ENCODE results near the gene ACTR5.

Gene ACTR5

GRCh38 chr20:38760978-38761377 is 12.7 kb downstream of the ACTR5 start:
- Histone ChIP-seq H3K9ac (ENCODE audit: low read length) (no peak overlapping the region), H3K36me3 (ENCODE audit: control insufficient read depth, insufficient read depth, low read length) (peaks cover 19% of the 10 kb centered on the region), H3K4me3 (ENCODE audit: low read length) (no peak overlapping the region), H3K27ac (ENCODE audit: low read depth, low read length) (no peak overlapping the region), H3K4me1 (ENCODE audit: control insufficient read depth, insufficient read depth, low read length) (no peaks in the 10 kb centered on the region), H3K27me3 (ENCODE audit: control insufficient read depth, insufficient read depth, low read length) (no peaks in the 10 kb centered on the region)

- H3K27ac ChIP-seq (ENCODE audit: low read depth, low read length) = no peak overlapping the region
- H3K36me3 ChIP-seq (ENCODE audit: control insufficient read depth, insufficient read depth, low read length) = peaks cover 21% of the 10 kb centered on the region
- no peaks in the 10 kb centered on the region for H3K27me3 ChIP-seq (ENCODE audit: control insufficient read depth, insufficient read depth, low read length)
- no peak overlapping the region for H3K4me3 ChIP-seq (ENCODE audit: low read length)
- H3K9ac ChIP-seq (ENCODE audit: low read length) = no peak overlapping the region
- no peaks in the 10 kb centered on the region for H3K4me1 ChIP-seq (ENCODE audit: control insufficient read depth, insufficient read depth, low read length)
These were observed 13.9 kb downstream of the ACTR5 start for GRCh38 chr20:38762174-38762573.

GRCh38 chr20:38763616-38764015 is 15.4 kb downstream of the ACTR5 start:
- H3K36me3 ChIP-seq (ENCODE audit: control insufficient read depth, insufficient read depth, low read length) = peaks cover 24% of the 10 kb centered on the region
- no peaks in the 10 kb centered on the region for H3K27me3 ChIP-seq (ENCODE audit: control insufficient read depth, insufficient read depth, low read length)
- no peak overlapping the region for H3K9ac ChIP-seq (ENCODE audit: low read length)
- H3K4me1 ChIP-seq (ENCODE audit: control insufficient read depth, insufficient read depth, low read length) = no peaks in the 10 kb centered on the region
- no peak overlapping the region for H3K4me3 ChIP-seq (ENCODE audit: low read length)
- H3K27ac ChIP-seq (ENCODE audit: low read depth, low read length) = no peak overlapping the region

- H3K4me3 ChIP-seq (ENCODE audit: low read length) = no peak overlapping the region
- no peak overlapping the region for H3K9ac ChIP-seq (ENCODE audit: low read length)
- H3K4me1 ChIP-seq (ENCODE audit: control insufficient read depth, insufficient read depth, low read length) = no peaks in the 10 kb centered on the region
- H3K27me3 ChIP-seq (ENCODE audit: control insufficient read depth, insufficient read depth, low read length) = no peaks in the 10 kb centered on the region
- peaks cover 26% of the 10 kb centered on the region for H3K36me3 ChIP-seq (ENCODE audit: control insufficient read depth, insufficient read depth, low read length)
- no peak overlapping the region for H3K27ac ChIP-seq (ENCODE audit: low read depth, low read length)
These were observed 16.5 kb downstream of the ACTR5 start for GRCh38 chr20:38764567-38765318.

GRCh38 chr20:38766071-38766470 is 17.8 kb downstream of the ACTR5 start:
- Histone ChIP-seq H3K27me3 (ENCODE audit: control insufficient read depth, insufficient read depth, low read length) (no peaks in the 10 kb centered on the region), H3K27ac (ENCODE audit: low read depth, low read length) (no peak overlapping the region), H3K4me3 (ENCODE audit: low read length) (no peak overlapping the region), H3K36me3 (ENCODE audit: control insufficient read depth, insufficient read depth, low read length) (peaks cover 26% of the 10 kb centered on the region), H3K9ac (ENCODE audit: low read length) (no peak overlapping the region), H3K4me1 (ENCODE audit: control insufficient read depth, insufficient read depth, low read length) (no peaks in the 10 kb centered on the region)

- Histone ChIP-seq H3K36me3 (ENCODE audit: control insufficient read depth, insufficient read depth, low read length) (peaks cover 40% of the 10 kb centered on the region), H3K27me3 (ENCODE audit: control insufficient read depth, insufficient read depth, low read length) (no peaks in the 10 kb centered on the region), H3K9ac (ENCODE audit: low read length) (no peak overlapping the region), H3K4me1 (ENCODE audit: control insufficient read depth, insufficient read depth, low read length) (no peaks in the 10 kb centered on the region), H3K27ac (ENCODE audit: low read depth, low read length) (no peak overlapping the region), H3K4me3 (ENCODE audit: low read length) (no peak overlapping the region)
These were observed 21.4 kb downstream of the ACTR5 start for GRCh38 chr20:38769376-38770295.

- Histone ChIP-seq H3K27me3 (ENCODE audit: control insufficient read depth, insufficient read depth, low read length) (no peaks in the 10 kb centered on the region), H3K27ac (ENCODE audit: low read depth, low read length) (no peak overlapping the region), H3K9ac (ENCODE audit: low read length) (no peak overlapping the region), H3K4me1 (ENCODE audit: control insufficient read depth, insufficient read depth, low read length) (no peaks in the 10 kb centered on the region), H3K4me3 (ENCODE audit: low read length) (no peak overlapping the region), H3K36me3 (ENCODE audit: control insufficient read depth, insufficient read depth, low read length) (peaks cover 39% of the 10 kb centered on the region)
These were observed 22.3 kb downstream of the ACTR5 start for GRCh38 chr20:38770546-38770945.

- H3K36me3 ChIP-seq (ENCODE audit: control insufficient read depth, insufficient read depth, low read length) = peaks cover 35% of the 10 kb centered on the region
- H3K4me1 ChIP-seq (ENCODE audit: control insufficient read depth, insufficient read depth, low read length) = no peaks in the 10 kb centered on the region
- no peak overlapping the region for H3K9ac ChIP-seq (ENCODE audit: low read length)
- no peak overlapping the region for H3K4me3 ChIP-seq (ENCODE audit: low read length)
- H3K27me3 ChIP-seq (ENCODE audit: control insufficient read depth, insufficient read depth, low read length) = no peaks in the 10 kb centered on the region
- H3K27ac ChIP-seq (ENCODE audit: low read depth, low read length) = no peak overlapping the region
These were observed 22.7 kb downstream of the ACTR5 start for GRCh38 chr20:38770970-38771369.

- Histone ChIP-seq H3K4me3 (ENCODE audit: low read length) (no peak overlapping the region), H3K4me1 (ENCODE audit: control insufficient read depth, insufficient read depth, low read length) (no peaks in the 10 kb centered on the region), H3K27me3 (ENCODE audit: control insufficient read depth, insufficient read depth, low read length) (no peaks in the 10 kb centered on the region), H3K27ac (ENCODE audit: low read depth, low read length) (no peak overlapping the region), H3K36me3 (ENCODE audit: control insufficient read depth, insufficient read depth, low read length) (peaks cover 32% of the 10 kb centered on the region), H3K9ac (ENCODE audit: low read length) (no peak overlapping the region)
These were observed 23.4 kb downstream of the ACTR5 start for GRCh38 chr20:38771621-38772020.

GRCh38 chr20:38774167-38774566 is 25.9 kb downstream of the ACTR5 start:
- Histone ChIP-seq H3K27me3 (ENCODE audit: control insufficient read depth, insufficient read depth, low read length) (no peaks in the 10 kb centered on the region), H3K9ac (ENCODE audit: low read length) (no peak overlapping the region), H3K27ac (ENCODE audit: low read depth, low read length) (no peak overlapping the region), H3K4me1 (ENCODE audit: control insufficient read depth, insufficient read depth, low read length) (no peaks in the 10 kb centered on the region), H3K36me3 (ENCODE audit: control insufficient read depth, insufficient read depth, low read length) (peaks cover 23% of the 10 kb centered on the region), H3K4me3 (ENCODE audit: low read length) (no peak overlapping the region)

- H3K9ac ChIP-seq (ENCODE audit: low read length) = no peak overlapping the region
- H3K36me3 ChIP-seq (ENCODE audit: control insufficient read depth, insufficient read depth, low read length) = peaks cover 14% of the 10 kb centered on the region
- H3K27me3 ChIP-seq (ENCODE audit: control insufficient read depth, insufficient read depth, low read length) = no peaks in the 10 kb centered on the region
- H3K27ac ChIP-seq (ENCODE audit: low read depth, low read length) = no peak overlapping the region
- H3K4me3 ChIP-seq (ENCODE audit: low read length) = no peak overlapping the region
- no peaks in the 10 kb centered on the region for H3K4me1 ChIP-seq (ENCODE audit: control insufficient read depth, insufficient read depth, low read length)
These were observed 28.1 kb downstream of the ACTR5 start for GRCh38 chr20:38776363-38776762.

- no peaks in the 10 kb centered on the region for H3K27me3 ChIP-seq (ENCODE audit: control insufficient read depth, insufficient read depth, low read length)
- H3K36me3 ChIP-seq (ENCODE audit: control insufficient read depth, insufficient read depth, low read length) = no peaks in the 10 kb centered on the region
These were observed 31.2 kb downstream of the ACTR5 start for GRCh38 chr20:38779247-38780097.

More at GRCh38 chr20:38779247-38780097, 31.2 kb downstream of the ACTR5 start:
- H3K27ac ChIP-seq (ENCODE audit: low read depth, low read length) = no peak overlapping the region
- H3K4me1 ChIP-seq (ENCODE audit: control insufficient read depth, insufficient read depth, low read length) = no peaks in the 10 kb centered on the region
- no peak overlapping the region for H3K9ac ChIP-seq (ENCODE audit: low read length)
- H3K4me3 ChIP-seq (ENCODE audit: low read length) = no peak overlapping the region

Measured in rectal smooth muscle tissue (tissue), 1 donor.